ENCODE results near the gene RANBP17. TPM values are rescaled to one million over a fixed set of nuclear protein-coding genes. Genes with fewer than 3 reads are reported as not detected.
"Not testable (repeated sequence)": the region's sequence is repeated elsewhere in the genome, so short reads cannot be mapped to it uniquely, and the experiment has no call there.

The RANBP17 gene
- total and polyA plus RNA-seq, 2 experiments from 2014 or later = 3.7 to 3.8 TPM

GRCh38 chr5:170960567-170960966 lies 98.7 kb downstream of the RANBP17 start:
- Histone ChIP-seq H3K27me3 (replicated peaks; ENCODE audit: insufficient read depth) (no peaks in the 10 kb centered on the region), H3F3A (ENCODE audit: insufficient read depth) (no peaks in the 10 kb centered on the region), H2AFZ (no peak overlapping the region), H4K20me1 (ENCODE audit: insufficient read depth) (no peaks in the 10 kb centered on the region), H3K4me3 (no peak overlapping the region), H3K4me1 (ENCODE audit: insufficient read depth) (no peaks in the 10 kb centered on the region), H3K9me2 (ENCODE audit: insufficient read depth) (no peaks in the 10 kb centered on the region), H3K9me3 (ENCODE audit: low read depth) (no peaks in the 10 kb centered on the region), H3K4me2 (ENCODE audit: unreplicated experiment) (no peak overlapping the region), H3K36me3 (ENCODE audit: low read depth) (no peaks in the 10 kb centered on the region), H3K27ac (no peak overlapping the region), H3K79me2 (ENCODE audit: insufficient read depth) (no peaks in the 10 kb centered on the region), H3K9ac (no peak overlapping the region)
- WGBS, 2 experiments (ENCODE audit: low coverage in 1 of 2, low lambda C conversion rate in 2 of 2, missing lambda C conversion rate in 2 of 2) = 39% methylated on average over 3 of the region's 3 CpGs
- in situ Hi-C loops (cut with MboI) = no loop called here
- DNase-seq = no peak
- TF ChIP-seq EZH2 (IDR thresholded peaks at IDR 0.05; ENCODE audit: insufficient read depth, poor library complexity, severe bottlenecking) (no peak), EZH2phosphoT487 (IDR thresholded peaks at IDR 0.05; ENCODE audit: insufficient read depth, low read depth) (no peak)

- Histone ChIP-seq H3K36me3 (ENCODE audit: low read depth) (no peaks in the 10 kb centered on the region), H3K79me2 (ENCODE audit: insufficient read depth) (no peaks in the 10 kb centered on the region), H3K9me3 (ENCODE audit: low read depth) (no peaks in the 10 kb centered on the region), H3K4me1 (ENCODE audit: insufficient read depth) (no peaks in the 10 kb centered on the region), H3K4me2 (ENCODE audit: unreplicated experiment) (no peak overlapping the region), H3K27ac (no peak overlapping the region), H3F3A (ENCODE audit: insufficient read depth) (no peaks in the 10 kb centered on the region), H3K9me2 (ENCODE audit: insufficient read depth) (no peaks in the 10 kb centered on the region), H2AFZ (no peak overlapping the region), H3K27me3 (replicated peaks; ENCODE audit: insufficient read depth) (no peaks in the 10 kb centered on the region), H3K9ac (no peak overlapping the region), H3K4me3 (no peak overlapping the region), H4K20me1 (ENCODE audit: insufficient read depth) (no peaks in the 10 kb centered on the region)
- no peak for DNase-seq
- in situ Hi-C loops (cut with MboI) = no loop called here
- WGBS, 2 experiments (ENCODE audit: low coverage in 1 of 2, low lambda C conversion rate in 2 of 2, missing lambda C conversion rate in 2 of 2) = 67 to 75% methylated on average over 5 of the region's 5 CpGs
- no peak for TF ChIP-seq EZH2 (IDR thresholded peaks at IDR 0.05; ENCODE audit: insufficient read depth, poor library complexity, severe bottlenecking)
- TF ChIP-seq EZH2phosphoT487 (IDR thresholded peaks at IDR 0.05; ENCODE audit: insufficient read depth, low read depth) = no peak
These were observed 101.7 kb downstream of the RANBP17 start for GRCh38 chr5:170963521-170963920.

- Histone ChIP-seq H3F3A (ENCODE audit: insufficient read depth) (no peaks in the 10 kb centered on the region), H3K4me3 (no peak overlapping the region), H3K36me3 (ENCODE audit: low read depth) (no peaks in the 10 kb centered on the region), H3K9me3 (ENCODE audit: low read depth) (no peaks in the 10 kb centered on the region), H3K9ac (no peak overlapping the region), H3K27me3 (replicated peaks; ENCODE audit: insufficient read depth) (no peaks in the 10 kb centered on the region), H4K20me1 (ENCODE audit: insufficient read depth) (no peaks in the 10 kb centered on the region), H3K4me1 (ENCODE audit: insufficient read depth) (no peaks in the 10 kb centered on the region), H3K79me2 (ENCODE audit: insufficient read depth) (no peaks in the 10 kb centered on the region), H3K4me2 (ENCODE audit: unreplicated experiment) (no peak overlapping the region), H3K9me2 (ENCODE audit: insufficient read depth) (no peaks in the 10 kb centered on the region), H3K27ac (no peak overlapping the region), H2AFZ (no peak overlapping the region)
- TF ChIP-seq EZH2phosphoT487 (IDR thresholded peaks at IDR 0.05; ENCODE audit: insufficient read depth, low read depth) (no peak), EZH2 (IDR thresholded peaks at IDR 0.05; ENCODE audit: insufficient read depth, poor library complexity, severe bottlenecking) (no peak)
- no peak for DNase-seq
- in situ Hi-C loops (cut with MboI) = no loop called here
These were observed 112.6 kb downstream of the RANBP17 start for GRCh38 chr5:170974461-170974860.

GRCh38 chr5:170980261-170980660 lies 118.4 kb downstream of the RANBP17 start:
- H4K20me1 ChIP-seq (ENCODE audit: insufficient read depth); DNase-seq; H3F3A ChIP-seq (ENCODE audit: insufficient read depth); in situ Hi-C loops (cut with MboI); H3K36me3 ChIP-seq (ENCODE audit: low read depth); H3K4me3 ChIP-seq; H3K4me2 ChIP-seq (ENCODE audit: unreplicated experiment); H3K9me2 ChIP-seq (ENCODE audit: insufficient read depth); H3K79me2 ChIP-seq (ENCODE audit: insufficient read depth); H3K9ac ChIP-seq; H2AFZ ChIP-seq; H3K27ac ChIP-seq; H3K27me3 ChIP-seq (replicated peaks; ENCODE audit: insufficient read depth); H3K9me3 ChIP-seq (ENCODE audit: low read depth); H3K4me1 ChIP-seq (ENCODE audit: insufficient read depth): not testable (repeated sequence)
- 47 to 77% methylated on average over 2 of the region's 2 CpGs for WGBS, 2 experiments (ENCODE audit: low coverage in 1 of 2, low lambda C conversion rate in 2 of 2, missing lambda C conversion rate in 2 of 2)

GRCh38 chr5:170985486-170985885 lies 123.7 kb downstream of the RANBP17 start:
- Histone ChIP-seq H3K27me3 (replicated peaks; ENCODE audit: insufficient read depth) (no peaks in the 10 kb centered on the region), H3K9me2 (ENCODE audit: insufficient read depth) (no peaks in the 10 kb centered on the region), H3K27ac (no peak overlapping the region), H3K79me2 (ENCODE audit: insufficient read depth) (no peaks in the 10 kb centered on the region), H2AFZ (no peak overlapping the region), H3K9ac (no peak overlapping the region), H4K20me1 (ENCODE audit: insufficient read depth) (no peaks in the 10 kb centered on the region), H3K36me3 (ENCODE audit: low read depth) (no peaks in the 10 kb centered on the region), H3F3A (ENCODE audit: insufficient read depth) (no peaks in the 10 kb centered on the region), H3K4me2 (ENCODE audit: unreplicated experiment) (no peak overlapping the region), H3K9me3 (ENCODE audit: low read depth) (no peaks in the 10 kb centered on the region), H3K4me3 (no peak overlapping the region), H3K4me1 (ENCODE audit: insufficient read depth) (no peaks in the 10 kb centered on the region)
- TF ChIP-seq EZH2phosphoT487 (IDR thresholded peaks at IDR 0.05; ENCODE audit: insufficient read depth, low read depth) = no peak
- TF ChIP-seq EZH2 (IDR thresholded peaks at IDR 0.05; ENCODE audit: insufficient read depth, poor library complexity, severe bottlenecking) = no peak
- DNase-seq = peak; percentile 1
- 18 to 30% methylated on average over 1 of the region's 1 CpG for WGBS, 2 experiments (ENCODE audit: low coverage in 1 of 2, low lambda C conversion rate in 2 of 2, missing lambda C conversion rate in 2 of 2)
- in situ Hi-C loops (cut with MboI) = no loop called here
